Activated CD4-positive, CD25-positive, alpha-beta regulatory T cell (primary cell): Measurements from ENCODE around the gene MXD1.

Source experiments
- DNase-seq, 4 experiments: peaks; one replicate each; lab custom pipeline; 2025; lab: John Stamatoyannopoulos, UW

Gene MXD1

GRCh38 chr2:69954084-69954483 lies 39.2 kb downstream of the MXD1 start:
- no peak for DNase-seq

GRCh38 chr2:69955029-69955428 lies 40.1 kb downstream of the MXD1 start:
- no peak for DNase-seq

- no peak for DNase-seq
These were observed 41.6 kb downstream of the MXD1 start for GRCh38 chr2:69956475-69956979.

GRCh38 chr2:69957965-69958364 lies 43.1 kb downstream of the MXD1 start:
- DNase-seq = no peak

GRCh38 chr2:69958480-69958879 lies 43.6 kb downstream of the MXD1 start:
- DNase-seq = no peak

GRCh38 chr2:69959425-69959824 lies 44.5 kb downstream of the MXD1 start:
- DNase-seq = no peak

- no peak for DNase-seq
These were observed 45.9 kb downstream of the MXD1 start for GRCh38 chr2:69960821-69961220.

GRCh38 chr2:69961496-69961895 lies 46.6 kb downstream of the MXD1 start, which contains the start of gene ASPRV1:
Gene ASPRV1, minus strand, starts transcription at chr2:69961631. Its CDS starts 195 bp downstream, at chr2:69961436.
- no peak for DNase-seq

- DNase-seq = no peak
These were observed 48.2 kb downstream of the MXD1 start for GRCh38 chr2:69962986-69963730.

GRCh38 chr2:69964353-69964841 lies 49.5 kb downstream of the MXD1 start:
- no peak for DNase-seq

GRCh38 chr2:69965756-69966445 lies 51.0 kb downstream of the MXD1 start:
- no peak for DNase-seq

GRCh38 chr2:69966496-69966895 lies 51.6 kb downstream of the MXD1 start:
- no peak for DNase-seq

GRCh38 chr2:69968609-69969008 lies 53.7 kb downstream of the MXD1 start:
- no peak for DNase-seq

GRCh38 chr2:69969126-69969983 lies 54.4 kb downstream of the MXD1 start:
- DNase-seq = no peak

GRCh38 chr2:69969991-69970390 lies 55.1 kb downstream of the MXD1 start:
- no peak for DNase-seq

- no peak for DNase-seq
These were observed 57.9 kb downstream of the MXD1 start for GRCh38 chr2:69972822-69973221.

GRCh38 chr2:69973335-69973735 lies 58.4 kb downstream of the MXD1 start:
- no peak for DNase-seq

GRCh38 chr2:69975136-69975852 lies 60.4 kb downstream of the MXD1 start:
- DNase-seq = no peak

- no peak for DNase-seq
These were observed 61.0 kb downstream of the MXD1 start for GRCh38 chr2:69975853-69976462.

GRCh38 chr2:69977186-69977585 lies 62.3 kb downstream of the MXD1 start:
- no peak for DNase-seq

GRCh38 chr2:69977906-69978482 lies 63.1 kb downstream of the MXD1 start:
- DNase-seq = no peak
